Right lobe of liver (tissue), 6 donors: ENCODE data around the gene FOXP1. TPM values are rescaled to one million over a fixed set of nuclear protein-coding genes. Genes with fewer than 3 reads are reported as not detected.

Source experiments
- ATAC-seq, 4 donors: fragments of 200-7000 bp; cut with Tn5 transposase; one replicate each; pipeline ENCODE4 v1.9.1; 2020; ENCODE audit warnings: mild to moderate bottlenecking in 4 of 4, moderate library complexity in 4 of 4
- DNase-seq, 3 donors: peaks; one replicate each; pipeline ENCODE4 v3.0.0-alpha.2; 2020
- H3K27ac ChIP-seq, 3 donors: fragments of 200-600 bp; one replicate each; pipeline ENCODE4 v1.8.0; 2022
- H3K27me3 ChIP-seq, 2 donors: fragments of 200-600 bp; one replicate each; pipeline ENCODE4 v1.8.0; 2022
- H3K36me3 ChIP-seq, 4 donors: fragments of 200-600 bp; sonication (generic) in 1 of 4; one replicate each; pipeline versions ENCODE4 v1.5.1 to v1.8.0; 2017 to 2022; ENCODE audit warnings: control low read depth in 1 of 4
- H3K4me1 ChIP-seq, 4 donors: fragments of 200-600 bp; sonication (generic) in 1 of 4; one replicate each; pipeline versions ENCODE4 v1.5.1 to v1.8.0; 2017 to 2022; ENCODE audit warnings: control low read depth in 1 of 4
- H3K4me3 ChIP-seq, 3 donors: fragments of 200-600 bp; one replicate each; pipeline ENCODE4 v1.8.0; 2022
- H3K9me3 ChIP-seq, 4 donors: fragments of 200-600 bp; sonication (generic) in 1 of 4; one replicate each; pipeline versions ENCODE4 v1.5.1 to v1.8.0; 2017 to 2022; ENCODE audit warnings: control low read depth in 1 of 4
- POLR2A ChIP-seq: fragments of 450-650 bp; IDR thresholded peaks from one replicate; pipeline ENCODE4 v1.6.1; 2017; ENCODE audit warnings: antibody characterized with exemption, mild to moderate bottlenecking
- WGBS: methylation state at CpG from one replicate; pipeline ENCODE4 v1.1.6; 2018; ENCODE audit warnings: low coverage, low lambda C conversion rate; ENCODE audit not compliant: insufficient coverage; ENCODE audit errors: missing lambda C conversion rate; 5-methylcytosine and 5-hydroxymethylcytosine counted together
- intact Hi-C, 2 donors: fragments of 100-400 bp; cut with DNase I; formaldehyde crosslinking; loops; one replicate each; pipeline versions ENCODE4 v1.11.2 to v1.14.1; 2022
- total RNA-seq, 6 experiments: library from RNA; depleted of rRNA in 2 of 6; stranded (reverse); fragments of >200 nt in 2 of 6; fragmentation: NEBNext Ultra II Directional in 3 of 6; extraction: Animal tissue kit (Norgen Biotek cat#: 25700) in 3 of 6; gene quantifications; one replicate each; pipeline versions ENCODE4 v1.1.0 to v1.2.4, GENCODE V29; 2016 to 2023
- TF ChIP-seq, protein P1 (sequence below), 4 donors: fragments of 200-600 bp in 3 of 4; fragments of 450-650 bp in 1 of 4; IDR thresholded peaks; one replicate each; pipeline versions ENCODE4 v1.5.1 to v1.8.0; 2016 to 2022; ENCODE audit warnings: antibody characterized with exemption in 4 of 4, mild to moderate bottlenecking in 2 of 4
- donor health status: DM: no; HTN: yes; CAD: no.
- donor health status: DM: no; HTN: no; CAD: no.
- donor health status: DM: no; HTN: no; CAD: no.
- donor health status: DM: no; HTN: yes; CAD: no.
- donor health status: DM: no; HTN: yes; CAD: no.

FOXP1 gene
- total RNA-seq, 6 experiments from 2014 or later, result 26.7 to 47.7 (median 35.2) TPM

DNA sequence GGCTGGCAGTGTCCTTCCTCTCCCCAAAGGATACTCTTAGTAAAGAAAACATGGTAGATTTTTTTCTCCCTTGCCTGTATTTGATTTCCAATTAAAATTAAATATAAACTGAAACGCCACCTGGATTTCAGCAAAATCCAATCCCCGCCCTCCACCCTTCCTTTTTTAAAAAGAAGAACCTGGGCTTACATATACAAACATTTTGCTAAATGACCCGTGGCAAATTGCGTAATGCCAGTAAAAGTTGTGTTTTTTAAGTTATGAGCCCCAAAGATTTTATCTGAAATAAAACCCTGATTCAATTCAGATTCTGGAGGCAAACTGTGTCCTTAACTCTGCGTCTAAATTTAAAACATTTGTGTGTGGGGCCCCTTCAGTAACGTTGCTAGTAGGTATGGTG is 403.0 kb downstream of the FOXP1 start:
- no peak for DNase-seq
- H3K27me3 ChIP-seq, result no peaks in the 10 kb centered on the region
- TF ChIP-seq, protein P1, sequence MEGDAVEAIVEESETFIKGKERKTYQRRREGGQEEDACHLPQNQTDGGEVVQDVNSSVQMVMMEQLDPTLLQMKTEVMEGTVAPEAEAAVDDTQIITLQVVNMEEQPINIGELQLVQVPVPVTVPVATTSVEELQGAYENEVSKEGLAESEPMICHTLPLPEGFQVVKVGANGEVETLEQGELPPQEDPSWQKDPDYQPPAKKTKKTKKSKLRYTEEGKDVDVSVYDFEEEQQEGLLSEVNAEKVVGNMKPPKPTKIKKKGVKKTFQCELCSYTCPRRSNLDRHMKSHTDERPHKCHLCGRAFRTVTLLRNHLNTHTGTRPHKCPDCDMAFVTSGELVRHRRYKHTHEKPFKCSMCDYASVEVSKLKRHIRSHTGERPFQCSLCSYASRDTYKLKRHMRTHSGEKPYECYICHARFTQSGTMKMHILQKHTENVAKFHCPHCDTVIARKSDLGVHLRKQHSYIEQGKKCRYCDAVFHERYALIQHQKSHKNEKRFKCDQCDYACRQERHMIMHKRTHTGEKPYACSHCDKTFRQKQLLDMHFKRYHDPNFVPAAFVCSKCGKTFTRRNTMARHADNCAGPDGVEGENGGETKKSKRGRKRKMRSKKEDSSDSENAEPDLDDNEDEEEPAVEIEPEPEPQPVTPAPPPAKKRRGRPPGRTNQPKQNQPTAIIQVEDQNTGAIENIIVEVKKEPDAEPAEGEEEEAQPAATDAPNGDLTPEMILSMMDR (IDR thresholded peaks at IDR 0.05), result no peak
- TF ChIP-seq POLR2A, result no peak
- H3K36me3 ChIP-seq, result no peaks in the 10 kb centered on the region
- intact Hi-C loops, result no loop called here
- H3K27ac ChIP-seq, result peak overlapping the region in 2 of 3 donors; percentile 58 to 60
- ATAC-seq, result peak in 3 of 4 donors; percentile 46 to 63 (median 62)
- 27% methylated on average over 6 of the region's 6 CpGs for WGBS
- H3K9me3 ChIP-seq, result no peaks in the 10 kb centered on the region
- H3K4me1 ChIP-seq, result peaks cover 0 to 6% (median 0%) of the 10 kb centered on the region in 4 donors
- H3K4me3 ChIP-seq, result peak overlapping the region in 1 of 3 donors; percentile 2

DNA sequence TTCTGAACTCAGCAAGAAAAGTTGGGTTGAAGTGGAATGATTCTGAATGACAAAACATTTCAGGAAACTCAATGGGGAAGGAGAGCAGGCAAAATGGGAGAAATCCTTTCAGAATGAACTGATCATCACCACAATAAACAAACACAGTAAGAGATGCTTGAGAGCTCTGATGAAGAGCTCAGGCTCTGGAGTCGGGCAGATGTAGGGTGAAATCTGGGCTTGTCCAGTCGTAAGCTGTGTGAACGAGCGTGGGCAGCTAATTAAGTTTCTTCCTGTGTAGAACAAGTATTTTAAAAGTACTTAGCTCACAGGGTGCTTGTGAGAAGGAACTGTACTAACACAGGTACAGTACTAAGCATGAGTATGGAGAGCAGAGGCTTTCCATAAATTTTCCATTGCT is 406.2 kb downstream of the FOXP1 start:
- intact Hi-C loops, result no loop called here
- Histone ChIP-seq H3K27me3 (no peaks in the 10 kb centered on the region), H3K27ac (no peak overlapping the region), H3K4me1 (peaks cover 0 to 8% (median 3%) of the 10 kb centered on the region in 4 donors), H3K4me3 (no peak overlapping the region), H3K9me3 (no peaks in the 10 kb centered on the region), H3K36me3 (no peaks in the 10 kb centered on the region)
- DNase-seq (no peak), ATAC-seq (no peak)
- TF ChIP-seq POLR2A, result no peak
- TF ChIP-seq, protein P1 (IDR thresholded peaks at IDR 0.05), result no peak
- 90% methylated on average over 2 of the region's 4 CpGs for WGBS

DNA sequence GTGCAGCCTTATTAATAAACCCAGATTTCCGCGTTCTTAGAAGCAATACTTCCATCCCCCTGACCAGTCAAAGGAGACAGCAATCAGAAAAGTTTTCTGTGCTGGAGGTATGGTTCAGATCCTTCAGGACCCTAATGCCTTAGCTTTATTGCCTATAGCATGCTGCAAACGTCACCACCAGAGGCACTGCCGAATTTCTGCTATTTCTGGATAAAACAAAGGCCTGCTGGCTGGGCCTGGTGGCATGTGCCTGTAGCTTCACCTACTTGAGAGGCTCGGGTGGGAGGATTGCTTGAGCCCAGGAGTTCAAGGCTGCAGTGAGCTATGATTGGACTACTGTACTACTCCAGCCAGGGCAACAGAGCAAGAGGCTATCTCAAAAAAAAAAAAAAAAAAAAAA is 407.2 kb downstream of the FOXP1 start:
- TF ChIP-seq, protein P1 (IDR thresholded peaks at IDR 0.05), result no peak
- no peak for TF ChIP-seq POLR2A
- Histone ChIP-seq H3K4me3 (no peak overlapping the region), H3K36me3 (no peaks in the 10 kb centered on the region), H3K27me3 (no peaks in the 10 kb centered on the region), H3K27ac (no peak overlapping the region), H3K4me1 (peaks cover 0 to 10% (median 3%) of the 10 kb centered on the region in 4 donors), H3K9me3 (no peaks in the 10 kb centered on the region)
- 96% methylated on average over 3 of the region's 5 CpGs for WGBS
- intact Hi-C loops, result no loop called here
- no peak for DNase-seq
- ATAC-seq, result no peak

DNA sequence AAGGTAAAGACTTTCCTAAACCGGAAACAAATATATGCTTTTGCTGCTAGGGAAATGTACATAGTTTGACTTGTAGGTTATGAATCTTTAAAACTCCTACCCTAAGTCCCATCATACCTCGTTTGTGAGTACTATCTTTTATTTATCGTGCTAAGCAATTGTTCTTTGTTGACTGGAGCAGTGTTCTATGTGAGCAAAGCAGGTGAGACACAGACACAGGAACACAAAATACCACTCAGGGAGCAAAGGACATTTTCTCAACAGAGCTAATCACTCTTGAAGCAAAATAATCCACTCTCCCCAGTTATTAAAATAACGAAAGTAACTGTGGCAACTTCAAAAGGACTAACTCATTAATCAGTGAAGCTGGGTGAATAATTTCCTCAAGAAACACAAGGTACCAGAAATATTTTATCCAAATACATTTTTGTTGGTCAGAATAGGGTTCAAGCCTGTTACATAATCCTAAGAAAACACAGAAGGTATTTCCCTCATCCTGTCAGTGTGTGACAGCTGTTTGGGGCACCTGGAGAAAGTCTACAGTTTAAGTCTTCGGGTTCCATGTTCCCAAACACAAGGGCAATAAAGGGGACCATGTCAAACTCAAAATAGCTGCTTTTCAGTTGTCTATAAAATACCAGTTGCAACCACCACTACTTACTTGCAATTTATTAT is 407.7 kb downstream of the FOXP1 start:
- ATAC-seq (no peak), DNase-seq (no peak)
- Histone ChIP-seq H3K4me1 (peaks cover 0 to 10% (median 2%) of the 10 kb centered on the region in 4 donors), H3K4me3 (no peak overlapping the region), H3K9me3 (no peaks in the 10 kb centered on the region), H3K27me3 (no peaks in the 10 kb centered on the region), H3K27ac (no peak overlapping the region), H3K36me3 (no peaks in the 10 kb centered on the region)
- TF ChIP-seq POLR2A, result no peak
- TF ChIP-seq, protein P1 (IDR thresholded peaks at IDR 0.05), result no peak
- 83% methylated on average over 5 of the region's 5 CpGs for WGBS
- intact Hi-C loops, result no loop called here
